GM12878 (cell line): ENCODE results near the gene EYS. TPM values are rescaled to one million over a fixed set of nuclear protein-coding genes. Genes with fewer than 3 reads are reported as not detected.

Experiments
- ATAC-seq: fragments of 200-7000 bp; cut with Tn5 transposase; 3 replicates; pipeline ENCODE4 v1.9.1; 2020; ENCODE audit warnings: mild to moderate bottlenecking, moderate library complexity
- BruUV-seq: library from RNA; stranded (reverse); fragments of 400-500 nt; replicated peaks from 2 replicates; lab custom pipeline; 2021; lab: Mats Ljungman, UMichigan
- CTCF ChIA-PET: fragments of 300-600 bp; sonication (Branson Sonifier 250); formaldehyde crosslinking; extraction: SDS; loops from one replicate; lab custom pipeline; 2021; ENCODE audit warnings: inconsistent platforms; lab: Yijun Ruan, JAX
- POLR2A ChIA-PET: fragments of 350-600 bp; formaldehyde crosslinking; extraction: SDS; loops from one replicate; lab custom pipeline; 2021; ENCODE audit warnings: inconsistent platforms; lab: Charles Lee
- RAD21 ChIA-PET: fragments of 300-600 bp; sonication (Branson Sonifier 250); formaldehyde crosslinking; loops from one replicate; lab custom pipeline; 2023; ENCODE audit warnings: antibody characterized with exemption; ENCODE audit not compliant: unreplicated experiment; lab: Charles Lee
- SMC1A ChIA-PET: fragments of 300-600 bp; sonication (Branson Sonifier 250); formaldehyde crosslinking; loops from one replicate; lab custom pipeline; 2023; ENCODE audit not compliant: unreplicated experiment, uncharacterized antibody; lab: Charles Lee
- DNase-seq: peaks from one replicate; pipeline ENCODE4 v3.0.0-alpha.2; 2011; ENCODE audit warnings: low read depth, low spot score
- FAIRE-seq: peaks from 3 replicates; lab custom pipeline; 2011; peaks lifted over from hg19 to GRCh38; lab: Jason Lieb, UNC
- H2AFZ ChIP-seq: 2 replicates; pipeline ENCODE4 v1.6.0; 2011; ENCODE audit warnings: low read depth, low read length, control low read depth; ENCODE audit not compliant: control insufficient read depth
- H3K27ac ChIP-seq: 2 replicates; pipeline ENCODE4 v1.5.1; 2011; ENCODE audit warnings: control low read depth; ENCODE audit not compliant: control insufficient read depth, insufficient read depth
- H3K27me3 ChIP-seq, 2 experiments: replicated peaks in 1 of 2; 2 replicates each; pipeline versions ENCODE4 v1.6.0 to v1.6.1; 2011; ENCODE audit warnings: low read length in 1 of 2; ENCODE audit not compliant: control insufficient read depth in 2 of 2, insufficient read depth in 2 of 2
- H3K36me3 ChIP-seq, 2 experiments: 2 replicates each; pipeline ENCODE4 v1.5.1; 2011; ENCODE audit warnings: low read length in 1 of 2; ENCODE audit not compliant: control insufficient read depth in 2 of 2, insufficient read depth in 2 of 2
- H3K4me1 ChIP-seq: 2 replicates; pipeline ENCODE4 v1.6.1; 2011; ENCODE audit warnings: mild to moderate bottlenecking, low read length, moderate library complexity, mixed read lengths; ENCODE audit not compliant: control insufficient read depth, insufficient read depth
- H3K4me2 ChIP-seq: 2 replicates; pipeline ENCODE4 v1.6.0; 2011; ENCODE audit warnings: control low read depth; ENCODE audit not compliant: control insufficient read depth, insufficient read depth
- H3K4me3 ChIP-seq: fragments of 200-600 bp; sonication (generic); 2 replicates; pipeline ENCODE4 v1.5.1; 2016
- H3K79me2 ChIP-seq: 2 replicates; pipeline ENCODE4 v1.6.0; 2011; ENCODE audit warnings: low read length; ENCODE audit not compliant: control insufficient read depth, insufficient read depth
- H3K9ac ChIP-seq: 2 replicates; pipeline ENCODE4 v1.8.0; 2011; ENCODE audit warnings: low read length, control low read depth, mixed read lengths; ENCODE audit not compliant: control insufficient read depth, insufficient read depth
- H3K9me3 ChIP-seq: replicated peaks from 3 replicates; pipeline ENCODE4 v1.5.1; 2011; ENCODE audit warnings: mild to moderate bottlenecking, low read length; ENCODE audit not compliant: control insufficient read depth, insufficient read depth
- H4K20me1 ChIP-seq: 2 replicates; pipeline ENCODE4 v1.6.0; 2011; ENCODE audit not compliant: control insufficient read depth, insufficient read depth
- CEBPB ChIP-seq, 2 experiments: fragments of 150-350 bp in 1 of 2; IDR thresholded peaks; 2 replicates each; pipeline ENCODE4 v1.6.1; 2012 to 2014; ENCODE audit warnings: low read depth in 2 of 2, low read length in 2 of 2, borderline replicate concordance in 1 of 2, inconsistent platforms in 1 of 2
- CREB1 ChIP-seq: IDR thresholded peaks from 2 replicates; pipeline ENCODE4 v1.6.1; 2012; ENCODE audit warnings: low read depth, mild to moderate bottlenecking, inconsistent platforms
- HCFC1 ChIP-seq: fragments of 150-350 bp; IDR thresholded peaks from 2 replicates; pipeline ENCODE4 v1.6.1; 2014; ENCODE audit warnings: low read length
- HDGF ChIP-seq: fragments of 450-650 bp; IDR thresholded peaks from 2 replicates; pipeline ENCODE4 v1.6.1; 2016; ENCODE audit warnings: antibody characterized with exemption
- IKZF2 ChIP-seq, 2 experiments: fragments of 450-650 bp; IDR thresholded peaks; 2 replicates each; pipeline ENCODE4 v1.6.1; 2017; ENCODE audit warnings: mild to moderate bottlenecking in 2 of 2, moderate library complexity in 2 of 2
- PAX5 ChIP-seq: IDR thresholded peaks from 2 replicates; pipeline ENCODE4 v1.6.1; 2011; ENCODE audit warnings: low read depth, low read length, borderline replicate concordance
- TCF7 ChIP-seq: IDR thresholded peaks from 2 replicates; pipeline ENCODE4 v1.6.1; 2014; ENCODE audit warnings: antibody characterized with exemption, borderline replicate concordance
- WGBS: methylation state at CpG from one replicate; pipeline ENCODE4 v1.1.6; 2016; ENCODE audit warnings: low lambda C conversion rate; ENCODE audit not compliant: insufficient replicate concordance, insufficient coverage; ENCODE audit errors: missing lambda C conversion rate; 5-methylcytosine and 5-hydroxymethylcytosine counted together
- in situ Hi-C: fragments of 300-500 bp; cut with MboI; formaldehyde crosslinking; loops from 9 replicates; pipeline ENCODE4 v1.14.3; 2018; ENCODE audit warnings: mixed read lengths
- intact Hi-C: fragments of 100-400 bp; cut with micrococcal nuclease; formaldehyde crosslinking; loops from one replicate; pipeline ENCODE4 v1.14.2; 2022; ENCODE audit not compliant: unreplicated experiment
- polyA plus RNA-seq, 11 experiments: library from polyadenylated mRNA; depleted of rRNA in 4 of 11; unstranded in 6 of 11; stranded (reverse) in 5 of 11; fragments of >200 nt; fragmentation: Nextera tagmentation in 4 of 11; fragmentation: Illumina TruSeq in 1 of 11; extraction: Ambion mirVana in 4 of 11; extraction: Trizol in 1 of 11; gene quantifications; 1 replicate in 1 of 11; 2 replicates in 10 of 11; pipeline versions ENCODE4 v1.2.1 to v1.2.3, GENCODE V29; 2011 to 2016; ENCODE audit warnings: inconsistent platforms in 2 of 11, missing spikeins in 2 of 11, low read depth in 1 of 11
- total RNA-seq, 4 experiments: library from RNA; depleted of rRNA in 3 of 4; stranded (reverse); fragments of >200 nt in 3 of 4; fragmentation: Illumina TruSeq in 1 of 4; extraction: Trizol in 1 of 4; gene quantifications; 2 replicates each; pipeline versions ENCODE4 v1.2.1 to v1.2.3, GENCODE V29; 2013 to 2021
- TF ChIP-seq, protein P1 (sequence below): fragments of 450-650 bp; IDR thresholded peaks from 2 replicates; pipeline ENCODE4 v1.6.1; 2017; ENCODE audit warnings: low read depth, mild to moderate bottlenecking, moderate library complexity

EYS gene
- total and polyA plus RNA-seq, 10 of the 15 experiments (the other 5 are each of a cell fraction or from before 2014, with no cell fraction given) = under 0.01 to 0.14 (median 0.02) TPM; not detected in 1

DNA sequence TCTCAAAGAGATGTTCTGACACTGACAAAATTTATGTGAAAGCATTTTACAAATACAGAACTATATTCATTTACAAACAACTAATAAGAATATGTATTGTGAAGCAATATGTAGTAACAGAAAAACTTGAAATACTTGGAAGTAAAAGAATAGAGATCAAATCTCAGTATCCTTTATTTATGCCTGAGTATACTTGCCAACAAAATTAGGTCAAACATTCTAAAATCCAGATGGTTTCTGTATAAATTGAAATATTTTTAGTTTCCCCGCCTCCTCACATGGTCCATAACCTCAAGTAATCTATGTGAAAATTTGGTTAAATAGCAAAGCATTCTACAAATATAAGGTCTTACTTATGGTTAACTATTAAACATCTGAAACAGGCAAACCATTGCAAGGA, 545.4 kb downstream of the EYS start:
- H3K36me3 ChIP-seq = no peaks in the 10 kb centered on the region
- no peaks in the 10 kb centered on the region for H3K27me3 ChIP-seq
- intact Hi-C loops = no loop called here
- H2AFZ ChIP-seq = no peak overlapping the region
- 0% methylated on average over 1 of the region's 1 CpG for WGBS
- DNase-seq (no peak), ATAC-seq (no peak), FAIRE-seq (no peak)
- no peaks in the 10 kb centered on the region for H3K4me1 ChIP-seq
- ChIA-PET SMC1A (no interaction called here), CTCF (no interaction called here), RAD21 (no interaction called here), POLR2A (no interaction called here)
- no peak overlapping the region for H3K9ac ChIP-seq
- H3K27ac ChIP-seq = no peak overlapping the region
- in situ Hi-C loops = no loop called here
- H3K4me2 ChIP-seq = no peak overlapping the region
- no peak overlapping the region for H3K4me3 ChIP-seq
- TF ChIP-seq, protein P1, sequence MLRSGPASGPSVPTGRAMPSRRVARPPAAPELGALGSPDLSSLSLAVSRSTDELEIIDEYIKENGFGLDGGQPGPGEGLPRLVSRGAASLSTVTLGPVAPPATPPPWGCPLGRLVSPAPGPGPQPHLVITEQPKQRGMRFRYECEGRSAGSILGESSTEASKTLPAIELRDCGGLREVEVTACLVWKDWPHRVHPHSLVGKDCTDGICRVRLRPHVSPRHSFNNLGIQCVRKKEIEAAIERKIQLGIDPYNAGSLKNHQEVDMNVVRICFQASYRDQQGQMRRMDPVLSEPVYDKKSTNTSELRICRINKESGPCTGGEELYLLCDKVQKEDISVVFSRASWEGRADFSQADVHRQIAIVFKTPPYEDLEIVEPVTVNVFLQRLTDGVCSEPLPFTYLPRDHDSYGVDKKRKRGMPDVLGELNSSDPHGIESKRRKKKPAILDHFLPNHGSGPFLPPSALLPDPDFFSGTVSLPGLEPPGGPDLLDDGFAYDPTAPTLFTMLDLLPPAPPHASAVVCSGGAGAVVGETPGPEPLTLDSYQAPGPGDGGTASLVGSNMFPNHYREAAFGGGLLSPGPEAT = no peak
- no peak for TF ChIP-seq HDGF
- no peaks in the 10 kb centered on the region for H4K20me1 ChIP-seq
- no peaks in the 10 kb centered on the region for H3K79me2 ChIP-seq
- BruUV-seq = no TSS peak
- H3K9me3 ChIP-seq = no peaks in the 10 kb centered on the region

DNA sequence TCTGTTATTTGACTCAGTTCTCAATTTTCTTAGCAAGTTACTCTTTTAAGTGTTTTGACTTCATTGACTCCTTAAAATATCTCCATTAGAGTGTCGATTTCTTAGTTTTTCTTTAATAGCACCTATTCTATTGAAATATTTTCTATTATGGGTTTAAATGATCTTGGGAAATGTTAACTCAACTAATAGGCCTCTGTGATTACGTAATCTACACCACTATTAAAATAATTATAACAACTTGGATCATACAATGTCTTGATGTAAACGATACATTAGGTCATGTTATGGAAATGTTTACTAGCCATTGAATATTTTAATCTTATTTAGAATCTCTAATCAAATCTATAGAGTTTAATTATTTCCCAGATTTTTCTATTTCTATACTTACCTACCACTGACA, 550.0 kb downstream of the EYS start:
- WGBS = 1% methylated on average over 3 of the region's 3 CpGs
- TF ChIP-seq HCFC1 = no peak
- no peak for TF ChIP-seq CREB1
- TF ChIP-seq CEBPB (IDR thresholded peaks at IDR 0.05; ENCODE audit: borderline replicate concordance in 1 of 2, low read depth in 2 of 2, low read length in 2 of 2) = no peak
- TF ChIP-seq PAX5 = no peak
- TF ChIP-seq IKZF2 (IDR thresholded peaks at IDR 0.05) = no peak
- TF ChIP-seq TCF7 = no peak
- CTCF ChIA-PET = no interaction called here
- Histone ChIP-seq H3K27me3 (no peaks in the 10 kb centered on the region), H3K4me3 (no peak overlapping the region), H3K9me3 (no peaks in the 10 kb centered on the region), H2AFZ (no peak overlapping the region), H4K20me1 (no peaks in the 10 kb centered on the region), H3K79me2 (no peaks in the 10 kb centered on the region), H3K4me1 (no peaks in the 10 kb centered on the region), H3K9ac (no peak overlapping the region), H3K36me3 (no peaks in the 10 kb centered on the region), H3K27ac (no peak overlapping the region), H3K4me2 (no peak overlapping the region)
- intact Hi-C loops = no loop called here
- DNase-seq (no peak), FAIRE-seq (no peak), ATAC-seq (no peak)
- no TSS peak for BruUV-seq
- RAD21 ChIA-PET = no interaction called here
- POLR2A ChIA-PET = no interaction called here
- SMC1A ChIA-PET = no interaction called here
- in situ Hi-C loops = no loop called here
